ENCODE data around the gene PRKCA. TPM values are rescaled to one million over a fixed set of nuclear protein-coding genes. Genes with fewer than 3 reads are reported as not detected.

PRKCA gene
- total and polyA plus RNA-seq, 2 experiments from 2014 or later, result 6.4 to 35.4 TPM

DNA sequence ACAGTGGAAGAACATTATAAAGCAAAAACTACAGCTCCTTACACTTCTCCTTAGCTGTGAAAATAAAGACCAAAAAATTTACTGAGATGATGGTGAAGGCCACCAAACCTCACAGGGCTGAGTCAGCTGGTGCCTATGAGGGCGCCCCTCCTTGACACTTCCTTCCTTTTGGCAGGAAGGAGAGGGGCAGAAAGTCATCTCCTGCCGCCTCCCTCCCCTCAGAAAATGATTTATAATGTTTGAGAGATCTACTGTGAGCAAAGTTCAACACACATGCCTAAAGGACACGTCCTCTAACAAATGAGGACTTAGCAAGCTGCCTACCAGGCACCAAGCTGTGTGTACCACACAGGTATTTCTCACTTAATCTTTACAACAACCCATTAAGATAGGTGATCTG, 245.7 kb downstream of the PRKCA start:
- peak overlapping the region; percentile 61; the same call in 1 of the 2 replicates for H3K27ac Mint-ChIP-seq
- no peaks in the 10 kb centered on the region for H3K36me3 ChIP-seq (ENCODE audit: insufficient read depth)
- H3K9me2 ChIP-seq (ENCODE audit: insufficient read depth), result no peaks in the 10 kb centered on the region
- H3K79me2 ChIP-seq (replicated peaks; ENCODE audit: insufficient read depth), result no peaks in the 10 kb centered on the region
- no peaks in the 10 kb centered on the region for H4K20me1 ChIP-seq (replicated peaks; ENCODE audit: insufficient read depth)
- H3K4me1 ChIP-seq (ENCODE audit: insufficient read depth), result peaks cover 25% of the 10 kb centered on the region
- DNase-seq (ENCODE audit: low spot score) (no peak), ATAC-seq (no peak)
- no peaks in the 10 kb centered on the region for H3K27me3 ChIP-seq (ENCODE audit: insufficient read depth)
- H3K9me3 Mint-ChIP-seq, result peaks cover 16% of the 10 kb centered on the region
- H3F3A ChIP-seq (replicated peaks; ENCODE audit: low read depth), result no peaks in the 10 kb centered on the region
- TF ChIP-seq EZH2 (IDR thresholded peaks at IDR 0.05; ENCODE audit: low read depth, unreplicated experiment) (no peak), JUNB (IDR thresholded peaks at IDR 0.05; ENCODE audit: unreplicated experiment) (no peak), ZNF331 (CRISPR knock-in tag; IDR thresholded peaks at IDR 0.05; ENCODE audit: low read depth) (no peak), POLR2AphosphoS5 (IDR thresholded peaks at IDR 0.05; ENCODE audit: low read depth) (no peak), NANOG (IDR thresholded peaks at IDR 0.05; ENCODE audit: borderline replicate concordance) (no peak), ZNF462 (CRISPR knock-in tag; IDR thresholded peaks at IDR 0.05) (no peak), CTCF (conservative IDR thresholded peaks at IDR 0.05; ENCODE audit: low read depth in 2 of 2) (no peak), ZNF114 (CRISPR knock-in tag; IDR thresholded peaks at IDR 0.05) (no peak), CREB1 (CRISPR knock-in tag; IDR thresholded peaks at IDR 0.05; ENCODE audit: low read depth) (no peak), EZH2phosphoT487 (IDR thresholded peaks at IDR 0.05; ENCODE audit: unreplicated experiment) (no peak), STAT1 (IDR thresholded peaks at IDR 0.05; ENCODE audit: unreplicated experiment) (no peak)
- TF ChIP-seq, protein P1, sequence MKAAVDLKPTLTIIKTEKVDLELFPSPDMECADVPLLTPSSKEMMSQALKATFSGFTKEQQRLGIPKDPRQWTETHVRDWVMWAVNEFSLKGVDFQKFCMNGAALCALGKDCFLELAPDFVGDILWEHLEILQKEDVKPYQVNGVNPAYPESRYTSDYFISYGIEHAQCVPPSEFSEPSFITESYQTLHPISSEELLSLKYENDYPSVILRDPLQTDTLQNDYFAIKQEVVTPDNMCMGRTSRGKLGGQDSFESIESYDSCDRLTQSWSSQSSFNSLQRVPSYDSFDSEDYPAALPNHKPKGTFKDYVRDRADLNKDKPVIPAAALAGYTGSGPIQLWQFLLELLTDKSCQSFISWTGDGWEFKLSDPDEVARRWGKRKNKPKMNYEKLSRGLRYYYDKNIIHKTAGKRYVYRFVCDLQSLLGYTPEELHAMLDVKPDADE (IDR thresholded peaks at IDR 0.05), result no peak
- TF ChIP-seq, protein P2, sequence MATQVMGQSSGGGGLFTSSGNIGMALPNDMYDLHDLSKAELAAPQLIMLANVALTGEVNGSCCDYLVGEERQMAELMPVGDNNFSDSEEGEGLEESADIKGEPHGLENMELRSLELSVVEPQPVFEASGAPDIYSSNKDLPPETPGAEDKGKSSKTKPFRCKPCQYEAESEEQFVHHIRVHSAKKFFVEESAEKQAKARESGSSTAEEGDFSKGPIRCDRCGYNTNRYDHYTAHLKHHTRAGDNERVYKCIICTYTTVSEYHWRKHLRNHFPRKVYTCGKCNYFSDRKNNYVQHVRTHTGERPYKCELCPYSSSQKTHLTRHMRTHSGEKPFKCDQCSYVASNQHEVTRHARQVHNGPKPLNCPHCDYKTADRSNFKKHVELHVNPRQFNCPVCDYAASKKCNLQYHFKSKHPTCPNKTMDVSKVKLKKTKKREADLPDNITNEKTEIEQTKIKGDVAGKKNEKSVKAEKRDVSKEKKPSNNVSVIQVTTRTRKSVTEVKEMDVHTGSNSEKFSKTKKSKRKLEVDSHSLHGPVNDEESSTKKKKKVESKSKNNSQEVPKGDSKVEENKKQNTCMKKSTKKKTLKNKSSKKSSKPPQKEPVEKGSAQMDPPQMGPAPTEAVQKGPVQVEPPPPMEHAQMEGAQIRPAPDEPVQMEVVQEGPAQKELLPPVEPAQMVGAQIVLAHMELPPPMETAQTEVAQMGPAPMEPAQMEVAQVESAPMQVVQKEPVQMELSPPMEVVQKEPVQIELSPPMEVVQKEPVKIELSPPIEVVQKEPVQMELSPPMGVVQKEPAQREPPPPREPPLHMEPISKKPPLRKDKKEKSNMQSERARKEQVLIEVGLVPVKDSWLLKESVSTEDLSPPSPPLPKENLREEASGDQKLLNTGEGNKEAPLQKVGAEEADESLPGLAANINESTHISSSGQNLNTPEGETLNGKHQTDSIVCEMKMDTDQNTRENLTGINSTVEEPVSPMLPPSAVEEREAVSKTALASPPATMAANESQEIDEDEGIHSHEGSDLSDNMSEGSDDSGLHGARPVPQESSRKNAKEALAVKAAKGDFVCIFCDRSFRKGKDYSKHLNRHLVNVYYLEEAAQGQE (IDR thresholded peaks at IDR 0.05; ENCODE audit: unreplicated experiment), result no peak
- peaks cover 34% of the 10 kb centered on the region for H3K4me1 Mint-ChIP-seq
- H3K4me3 ChIP-seq, result no peak overlapping the region
- H3K4me2 ChIP-seq, result no peak overlapping the region
- H3K36me3 Mint-ChIP-seq (ENCODE audit: low read depth), result peaks cover 12% of the 10 kb centered on the region; the same call in 2 of the 3 replicates
- peaks cover 7% of the 10 kb centered on the region for H3K27me3 Mint-ChIP-seq (ENCODE audit: insufficient read depth, low read depth, poor library complexity)
- no peak overlapping the region for H2AFZ ChIP-seq
- H3K4me3 Mint-ChIP-seq, result no peak overlapping the region
- peak overlapping the region; percentile 91 for H3K27ac ChIP-seq (ENCODE audit: low read depth)
